B cell (primary cell): ENCODE measurements around the gene URAD. TPM values are rescaled to one million over a fixed set of nuclear protein-coding genes. Genes with fewer than 3 reads are reported as not detected.

Experiments used
- ATAC-seq: fragments of 200-7000 bp; cut with Tn5 transposase; one replicate; pipeline ENCODE4 v1.10.0; 2021; ENCODE audit warnings: low read depth, mild to moderate bottlenecking, moderate number of reproducible peaks, moderate library complexity
- CTCF ChIA-PET: fragments of 350-600 bp; sonication (Branson Sonifier 250); formaldehyde crosslinking; loops from one replicate; lab custom pipeline; 2021; ENCODE audit warnings: antibody characterized with exemption, inconsistent platforms; lab: Charles Lee
- POLR2A ChIA-PET: fragments of 350-600 bp; sonication (Branson Sonifier 250); formaldehyde crosslinking; loops from one replicate; lab custom pipeline; 2021; ENCODE audit warnings: antibody characterized with exemption; lab: Charles Lee
- DNase-seq: peaks from one replicate; pipeline ENCODE4 v3.0.0; 2013
- H2AFZ ChIP-seq: 2 replicates; pipeline ENCODE4 v1.6.1; 2012; ENCODE audit warnings: mild to moderate bottlenecking, low read depth, low read length; ENCODE audit not compliant: insufficient read depth, poor library complexity, severe bottlenecking
- H3K27ac ChIP-seq, 2 donors: 1 replicate in 1 of 2; 2 replicates in 1 of 2; pipeline ENCODE4 v1.5.1; 2012 to 2013; ENCODE audit warnings: low read length in 2 of 2, mild to moderate bottlenecking in 2 of 2, moderate library complexity in 1 of 2
- H3K27me3 ChIP-seq, 4 experiments: fragments of 200-600 bp in 1 of 4; sonication (generic) in 1 of 4; replicated peaks in 1 of 4; 1 replicate in 2 of 4; 2 replicates in 2 of 4; pipeline versions ENCODE4 v1.6.1 to v1.7.0; 2013 to 2016; ENCODE audit warnings: low read length in 3 of 4, mild to moderate bottlenecking in 2 of 4, mixed read lengths in 1 of 4, moderate library complexity in 1 of 4; ENCODE audit not compliant: insufficient read depth in 4 of 4, control insufficient read depth in 3 of 4; ENCODE audit errors: control extremely low read depth in 1 of 4
- H3K36me3 ChIP-seq, 2 experiments: replicated peaks in 1 of 2; 1 replicate in 1 of 2; 2 replicates in 1 of 2; pipeline versions ENCODE4 v1.6.1 to v1.7.1; 2013; ENCODE audit warnings: low read length in 1 of 2; ENCODE audit not compliant: insufficient read depth in 2 of 2, control insufficient read depth in 1 of 2; ENCODE audit errors: control extremely low read depth in 1 of 2, extremely low read depth in 1 of 2
- H3K4me1 ChIP-seq, 2 donors: fragments of 200-600 bp in 1 of 2; sonication (generic) in 1 of 2; 1 replicate in 1 of 2; 2 replicates in 1 of 2; pipeline versions ENCODE4 v1.5.1 to v1.6.1; 2013 to 2017; ENCODE audit warnings: low read length in 2 of 2; ENCODE audit not compliant: control insufficient read depth in 2 of 2, insufficient read depth in 2 of 2
- H3K4me2 ChIP-seq: replicated peaks from 2 replicates; pipeline ENCODE3; 2012; ENCODE audit warnings: mild to moderate bottlenecking, low read depth, low read length; ENCODE audit not compliant: poor library complexity, severe bottlenecking
- H3K4me3 ChIP-seq, 5 experiments: fragments of 200-600 bp in 1 of 5; sonication (generic) in 1 of 5; 1 replicate in 3 of 5; 2 replicates in 2 of 5; pipeline versions ENCODE4 v1.5.1 to v1.7.0; 2011 to 2016; ENCODE audit warnings: low read length in 4 of 5, mild to moderate bottlenecking in 4 of 5, low read depth in 2 of 5, control low read depth in 1 of 5, moderate library complexity in 1 of 5; ENCODE audit not compliant: insufficient read depth in 1 of 5; ENCODE audit errors: control extremely low read depth in 1 of 5, extremely low read depth in 1 of 5
- H3K79me2 ChIP-seq: fragments of 200-600 bp; sonication (generic); one replicate; pipeline ENCODE4 v1.6.0; 2016; ENCODE audit warnings: low read length; ENCODE audit not compliant: control insufficient read depth, insufficient read depth
- H3K9ac ChIP-seq: fragments of 200-600 bp; sonication (generic); 2 replicates; pipeline ENCODE4 v1.6.1; 2017; ENCODE audit warnings: mild to moderate bottlenecking, low read length, moderate library complexity
- H3K9me3 ChIP-seq, 3 donors: one replicate each; pipeline versions ENCODE4 v1.6.1 to v1.7.1; 2013; ENCODE audit warnings: low read length in 2 of 3; ENCODE audit not compliant: control insufficient read depth in 2 of 3, insufficient read depth in 1 of 3; ENCODE audit errors: control extremely low read depth in 1 of 3
- H4K20me1 ChIP-seq: 2 replicates; pipeline ENCODE4 v1.6.0; 2012; ENCODE audit warnings: mild to moderate bottlenecking, low read length; ENCODE audit not compliant: insufficient read depth, control insufficient read depth, poor library complexity, severe bottlenecking
- H3K27ac Mint-ChIP-seq: one replicate; pipeline ENCODE4 v1.8.0; 2021; ENCODE audit warnings: mixed read lengths
- H3K27me3 Mint-ChIP-seq: one replicate; pipeline ENCODE4 v1.8.0; 2021; ENCODE audit warnings: mixed read lengths
- H3K4me1 Mint-ChIP-seq: one replicate; pipeline ENCODE4 v1.8.0; 2021; ENCODE audit warnings: mixed read lengths
- H3K4me3 Mint-ChIP-seq: one replicate; pipeline ENCODE4 v1.8.0; 2021; ENCODE audit warnings: mixed read lengths
- H3K9me3 Mint-ChIP-seq: one replicate; pipeline ENCODE4 v1.8.0; 2022; ENCODE audit warnings: mixed read lengths; ENCODE audit not compliant: insufficient read depth
- CTCF ChIP-seq: fragments of 200-600 bp; IDR thresholded peaks from one replicate; pipeline ENCODE4 v1.8.0; 2022; ENCODE audit warnings: antibody characterized with exemption, mild to moderate bottlenecking
- EZH2 ChIP-seq: IDR thresholded peaks from 2 replicates; pipeline ENCODE4 v1.6.1; 2012; ENCODE audit warnings: borderline replicate concordance, low read depth, mild to moderate bottlenecking, moderate library complexity, low read length; ENCODE audit not compliant: insufficient read depth, poor library complexity, severe bottlenecking
- WGBS: methylation state at CpG from one replicate; pipeline ENCODE4 v1.1.5; 2013; ENCODE audit warnings: missing lambda C conversion rate; ENCODE audit not compliant: insufficient coverage; 5-methylcytosine and 5-hydroxymethylcytosine counted together
- intact Hi-C: fragments of 100-400 bp; cut with micrococcal nuclease; formaldehyde crosslinking; loops from one replicate; pipeline ENCODE4 v1.10.0; 2022
- polyA plus RNA-seq: library from polyadenylated mRNA; depleted of rRNA; stranded (reverse); fragments of >200 nt; gene quantifications from 2 replicates; pipeline ENCODE4 v1.2.3, GENCODE V29; 2012
- total RNA-seq, 2 donors: library from RNA; stranded (reverse); fragments of 120-200 nt in 1 of 2; gene quantifications; 1 replicate in 1 of 2; 2 replicates in 1 of 2; pipeline versions ENCODE4 v1.2.3 to v1.2.4, GENCODE V29; 2013 to 2022

URAD gene
- total and polyA plus RNA-seq, 2 donors (not counting 1 experiment from before 2014, with no cell fraction given) = not detected

GRCh38 chr13:27961227-27962085 lies 27.0 kb downstream of the URAD start:
- Histone ChIP-seq H3K9me3 (peaks cover 0 to 27% (median 0%) of the 10 kb centered on the region in 3 donors), H3K4me1 (peaks cover 22 to 30% of the 10 kb centered on the region in 2 donors), H3K27ac (no peak overlapping the region), H3K4me2 (peak overlapping the region; percentile 85), H3K4me3 (peak overlapping the region in 3 of 5 experiments; percentile 20 to 47 (median 44)), H3K36me3 (no peaks in the 10 kb centered on the region), H3K79me2 (no peaks in the 10 kb centered on the region), H2AFZ (peak overlapping the region; percentile 62), H3K9ac (peak overlapping the region; percentile 42), H3K27me3 (peaks cover 0 to 84% (median 67%) of the 10 kb centered on the region in 4 experiments), H4K20me1 (no peaks in the 10 kb centered on the region)
- H3K9me3 Mint-ChIP-seq = no peaks in the 10 kb centered on the region
- 11% methylated on average over 22 of the region's 25 CpGs for WGBS
- ChIA-PET CTCF (interaction anchor here (1.0 to 1.3 kb wide), 2 partner anchors 8 to 131 kb away, joined by 3 to 8 read pairs; no protein-coding TSS in a partner anchor), POLR2A (no interaction called here)
- peak overlapping the region; percentile 30 for H3K4me3 Mint-ChIP-seq
- ATAC-seq (no peak), DNase-seq (no peak)
- peaks cover 80% of the 10 kb centered on the region for H3K27me3 Mint-ChIP-seq
- intact Hi-C loops = no loop called here
- no peak overlapping the region for H3K27ac Mint-ChIP-seq
- TF ChIP-seq CTCF = no peak
- TF ChIP-seq EZH2 = no peak
- peaks cover 20% of the 10 kb centered on the region for H3K4me1 Mint-ChIP-seq
